Lower lobe of right lung (tissue), 2 donors: ENCODE results near the gene HEATR3. TPM values are rescaled to one million over a fixed set of nuclear protein-coding genes. Genes with fewer than 3 reads are reported as not detected.
A peak's percentile ranks its signal among the peaks of the same experiment; 100 is the strongest.

Source experiments
- ATAC-seq, 2 donors: fragments of 200-7000 bp; cut with Tn5 transposase; one replicate each; pipeline ENCODE4 v1.9.1; 2020 to 2022; ENCODE audit warnings: mild to moderate bottlenecking in 2 of 2, moderate library complexity in 2 of 2
- DNase-seq: peaks from one replicate; pipeline ENCODE4 v3.0.0-alpha.2; 2020
- H3K27ac ChIP-seq: fragments of 200-600 bp; one replicate; pipeline ENCODE4 v1.8.0; 2022
- H3K27me3 ChIP-seq: fragments of 200-600 bp; one replicate; pipeline ENCODE4 v1.8.0; 2022; ENCODE audit warnings: low read depth
- H3K36me3 ChIP-seq: fragments of 200-600 bp; one replicate; pipeline ENCODE4 v1.8.0; 2022; ENCODE audit warnings: mild to moderate bottlenecking
- H3K4me1 ChIP-seq: fragments of 200-600 bp; one replicate; pipeline ENCODE4 v1.8.0; 2022
- H3K4me3 ChIP-seq: fragments of 200-600 bp; one replicate; pipeline ENCODE4 v1.8.0; 2022; ENCODE audit warnings: mild to moderate bottlenecking
- H3K9me3 ChIP-seq: fragments of 200-600 bp; one replicate; pipeline ENCODE4 v1.8.0; 2022
- CTCF ChIP-seq: fragments of 200-600 bp; IDR thresholded peaks from one replicate; pipeline ENCODE4 v1.8.0; 2022; ENCODE audit warnings: antibody characterized with exemption, mild to moderate bottlenecking
- intact Hi-C: fragments of 100-400 bp; cut with DNase I; formaldehyde crosslinking; loops from one replicate; pipeline ENCODE4 v1.11.0; 2022
- total RNA-seq: library from RNA; stranded (reverse); fragmentation: NEBNext Ultra II Directional; extraction: Animal tissue kit (Norgen Biotek cat#: 25700); gene quantifications from one replicate; pipeline ENCODE4 v1.2.1, GENCODE V29; 2021
- donor health status: DM: no; HTN: yes; CAD: no; lungs with severe emphysema.

HEATR3 gene
- total RNA-seq, 1 donor from 2014 or later = 22.8 TPM

- peak; percentile 31 to 58 for ATAC-seq
Observed at GRCh38 chr16:50037662-50038220, 28.0 kb upstream of the HEATR3 start.

GRCh38 chr16:50038286-50038685 lies 27.5 kb upstream of the HEATR3 start:
- H3K4me3 ChIP-seq = no peak overlapping the region
- peak in 1 of 2 donors; percentile 3 for ATAC-seq
- H3K27me3 ChIP-seq = no peaks in the 10 kb centered on the region
- peaks cover 41% of the 10 kb centered on the region for H3K36me3 ChIP-seq
- no peaks in the 10 kb centered on the region for H3K9me3 ChIP-seq
- H3K4me1 ChIP-seq = peaks cover 35% of the 10 kb centered on the region
- intact Hi-C loops = no loop called here
- peak overlapping the region; percentile 62 for H3K27ac ChIP-seq
- DNase-seq = no peak
- no peak for TF ChIP-seq CTCF

More at GRCh38 chr16:50037662-50038220, 28.0 kb upstream of the HEATR3 start:
- no peak for TF ChIP-seq CTCF
- Histone ChIP-seq H3K4me3 (no peak overlapping the region), H3K27me3 (no peaks in the 10 kb centered on the region), H3K4me1 (peaks cover 35% of the 10 kb centered on the region), H3K27ac (peak overlapping the region; percentile 62), H3K9me3 (no peaks in the 10 kb centered on the region), H3K36me3 (peaks cover 47% of the 10 kb centered on the region)
- intact Hi-C loops = no loop called here
- DNase-seq = no peak

GRCh38 chr16:50038756-50039529 lies 26.8 kb upstream of the HEATR3 start:
- intact Hi-C loops = no loop called here

GRCh38 chr16:50040018-50040417 lies 25.8 kb upstream of the HEATR3 start:
- Histone ChIP-seq H3K9me3 (no peaks in the 10 kb centered on the region), H3K36me3 (peaks cover 25% of the 10 kb centered on the region), H3K27me3 (no peaks in the 10 kb centered on the region), H3K4me3 (no peak overlapping the region), H3K4me1 (peaks cover 35% of the 10 kb centered on the region), H3K27ac (no peak overlapping the region)
- DNase-seq (peak; percentile 49), ATAC-seq (peak; percentile 31 to 59)
- TF ChIP-seq CTCF = no peak
- intact Hi-C loops = no loop called here

More at GRCh38 chr16:50038756-50039529, 26.8 kb upstream of the HEATR3 start:
- Histone ChIP-seq H3K4me3 (no peak overlapping the region), H3K27me3 (no peaks in the 10 kb centered on the region), H3K27ac (peak overlapping the region; percentile 62), H3K36me3 (peaks cover 36% of the 10 kb centered on the region), H3K4me1 (peaks cover 35% of the 10 kb centered on the region), H3K9me3 (no peaks in the 10 kb centered on the region)
- DNase-seq = peak; percentile 64
- peak; percentile 80 to 89 for ATAC-seq
- no peak for TF ChIP-seq CTCF

- intact Hi-C loops = no loop called here
- DNase-seq = no peak
- peak; percentile 35 to 49 for ATAC-seq
Observed at GRCh38 chr16:50040710-50041109, 25.1 kb upstream of the HEATR3 start.

More at GRCh38 chr16:50040710-50041109, 25.1 kb upstream of the HEATR3 start:
- H3K9me3 ChIP-seq = no peaks in the 10 kb centered on the region
- no peak for TF ChIP-seq CTCF
- no peak overlapping the region for H3K4me3 ChIP-seq
- peaks cover 35% of the 10 kb centered on the region for H3K4me1 ChIP-seq
- no peak overlapping the region for H3K27ac ChIP-seq
- H3K36me3 ChIP-seq = peaks cover 18% of the 10 kb centered on the region
- no peaks in the 10 kb centered on the region for H3K27me3 ChIP-seq
